Measurements from ENCODE around the gene TDO2. TPM values are rescaled to one million over a fixed set of nuclear protein-coding genes. Genes with fewer than 3 reads are reported as not detected.

Gene TDO2
- total RNA-seq, 1 donor from 2014 or later, result 2.4 TPM

DNA sequence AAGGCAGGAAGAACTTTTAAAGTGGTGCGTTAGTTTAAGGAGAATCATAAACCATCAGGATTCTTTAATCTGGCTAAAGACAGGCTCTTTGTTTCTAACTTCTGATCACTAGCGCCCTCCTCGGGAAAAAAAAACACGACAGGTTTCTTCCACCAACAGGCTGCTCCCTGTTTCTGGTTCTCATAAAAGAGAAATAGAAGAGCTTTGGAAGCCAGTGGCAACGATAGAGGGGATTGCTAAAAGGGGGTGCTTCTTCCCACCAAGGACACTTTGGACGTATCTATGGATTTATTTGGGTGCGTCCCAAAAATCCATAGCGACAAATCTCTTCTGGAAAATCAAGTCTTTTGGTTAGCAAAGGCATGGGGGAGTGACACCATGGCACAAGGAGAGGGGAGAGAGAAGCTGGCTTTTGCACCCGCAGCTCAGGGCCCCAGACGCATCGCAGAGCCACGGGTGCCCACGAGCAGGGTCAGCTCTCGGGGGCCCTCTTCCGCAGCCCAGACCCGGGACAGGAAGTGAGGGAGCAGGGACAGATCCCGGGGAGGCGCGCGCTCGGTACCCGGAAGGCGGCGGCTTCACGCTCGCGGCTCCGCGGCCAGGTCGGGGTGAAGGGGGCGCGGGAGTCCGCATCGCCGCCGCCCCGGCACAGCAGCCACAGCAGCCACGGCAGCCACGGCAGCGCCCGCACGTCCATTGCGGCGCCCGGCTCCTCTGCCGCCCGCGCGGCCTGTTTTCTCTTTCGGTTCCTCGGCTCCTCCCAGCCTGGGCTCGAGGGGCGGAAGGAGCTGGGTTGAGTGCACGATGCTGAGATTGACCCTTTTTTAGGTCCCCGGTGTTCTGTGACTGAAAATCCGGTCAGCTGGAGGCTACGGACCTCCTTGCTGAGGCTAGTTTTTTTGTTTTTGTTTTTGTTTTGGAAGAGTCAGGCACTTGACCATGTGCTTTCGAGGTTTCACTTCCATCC, 49.9 kb downstream of the TDO2 start, which contains the start of gene CTSO:
Gene CTSO (minus strand): TSS at position 716 of the 967 bp plus-strand sequence. CDS start 19 bp downstream, at position 697.
- peak; percentile 81 for DNase-seq (ENCODE audit: low spot score)

GRCh38 chr4:155954118-155954685, 50.7 kb downstream of the TDO2 start:
- no peak for DNase-seq (ENCODE audit: low spot score)

- no peak for DNase-seq (ENCODE audit: low spot score)
Measured at GRCh38 chr4:155954939-155955338, 51.4 kb downstream of the TDO2 start.

- DNase-seq (ENCODE audit: low spot score), result no peak
Measured at GRCh38 chr4:155956461-155956860, 53.0 kb downstream of the TDO2 start.

GRCh38 chr4:155959417-155959816, 55.9 kb downstream of the TDO2 start:
- DNase-seq (ENCODE audit: low spot score), result no peak

- DNase-seq (ENCODE audit: low spot score), result no peak
Measured at GRCh38 chr4:155960522-155960921, 57.0 kb downstream of the TDO2 start.

GRCh38 chr4:155961575-155961974, 58.1 kb downstream of the TDO2 start:
- DNase-seq (ENCODE audit: low spot score), result no peak

- no peak for DNase-seq (ENCODE audit: low spot score)
Measured at GRCh38 chr4:155962767-155963166, 59.3 kb downstream of the TDO2 start.

DNA sequence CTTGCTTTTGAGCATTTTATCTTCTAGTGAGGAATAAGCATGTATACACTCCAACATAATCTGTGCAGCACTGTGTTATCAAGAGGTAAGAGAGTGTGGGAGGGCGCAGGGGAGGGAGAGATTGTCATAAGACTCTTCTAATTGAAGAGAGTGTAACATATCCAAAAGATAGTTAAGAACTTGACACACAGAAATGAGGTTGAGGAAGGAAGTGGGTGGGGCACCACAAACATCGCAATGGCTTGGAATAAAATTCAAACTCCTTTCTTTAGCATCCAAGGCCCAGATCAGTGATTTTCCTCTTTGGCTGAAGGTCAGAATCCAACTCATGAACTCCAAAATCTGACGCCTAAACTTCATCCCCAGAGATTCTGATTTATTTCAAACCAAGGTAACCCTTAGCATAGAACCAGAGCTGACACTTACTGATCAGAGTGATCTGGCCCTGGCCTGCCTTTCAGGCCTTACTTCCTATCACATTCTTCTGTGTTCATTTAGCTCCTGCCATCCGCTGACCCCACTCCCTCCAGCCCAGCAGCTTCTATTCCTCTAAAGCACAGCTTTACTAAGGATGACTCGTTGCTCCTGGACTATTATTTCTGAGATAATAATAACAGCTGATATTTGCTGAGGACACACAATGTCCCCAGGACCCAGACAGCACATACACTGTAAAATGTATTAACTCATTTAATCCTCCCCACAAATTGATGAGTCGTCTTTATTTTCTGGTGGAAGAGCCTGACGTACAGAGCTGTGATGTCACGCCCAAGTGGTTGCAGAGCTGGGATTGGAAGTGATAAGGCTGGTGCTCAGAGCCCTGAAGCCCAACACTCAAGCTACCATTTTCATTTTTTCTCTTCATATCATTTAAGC, 60.8 kb downstream of the TDO2 start:
- DNase-seq (ENCODE audit: low spot score), result no peak

- DNase-seq (ENCODE audit: low spot score), result no peak
Measured at GRCh38 chr4:155966171-155966570, 62.7 kb downstream of the TDO2 start.

DNA sequence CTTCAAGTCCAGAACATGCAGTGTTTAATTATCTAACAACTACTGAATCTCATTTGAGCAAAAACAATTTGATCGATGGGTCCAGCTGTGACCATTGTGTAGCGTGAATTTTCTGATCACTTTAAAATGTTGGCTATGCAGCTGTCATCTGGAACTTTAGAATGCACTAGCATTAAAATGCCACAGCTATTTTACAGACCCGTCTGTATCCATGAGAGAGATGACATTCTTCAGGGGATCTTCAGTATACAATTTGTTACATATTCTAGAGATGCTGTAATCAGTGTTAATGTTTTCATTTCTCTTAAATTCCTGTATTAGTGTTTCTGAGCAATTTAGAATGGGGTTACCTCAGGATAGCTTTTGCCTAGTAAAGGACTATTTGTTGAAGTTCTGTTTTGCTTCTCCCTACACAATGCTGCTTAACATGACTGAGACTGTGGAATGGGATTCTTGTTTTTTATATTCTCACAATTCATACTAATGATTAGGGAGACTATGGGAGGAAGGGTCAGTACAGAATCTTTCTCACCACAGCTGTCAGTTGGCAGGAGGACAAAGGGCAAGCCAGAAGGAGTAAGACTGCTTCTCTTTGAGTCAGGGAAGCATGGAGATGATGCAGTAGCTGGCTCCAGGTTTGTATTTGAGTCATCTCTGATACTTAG, 63.4 kb downstream of the TDO2 start:
- DNase-seq (ENCODE audit: low spot score), result no peak

Other genes with a start within 250 kb of the TDO2 start
- gene GUCY1A1, start 236.8 kb upstream of the TDO2 start, total RNA-seq, result 20.0 TPM
- 13.5 TPM for gene GUCY1B1, start 144.7 kb upstream of the TDO2 start, total RNA-seq
- gene ASIC5, start 37.4 kb upstream of the TDO2 start, total RNA-seq, result not detected
- 24.9 TPM for gene CTSO, start 50.2 kb downstream of the TDO2 start, total RNA-seq

Measured in mucosa of gallbladder (tissue), 1 donor.